IPS-18c (cell line): ENCODE results near the gene RHBDL1.
A peak's percentile ranks its signal among the peaks of the same experiment; 100 is the strongest.

Experiments
- H3K4me3 ChIP-seq: 2 replicates; pipeline ENCODE4 v1.7.0; 2013; ENCODE audit warnings: low read depth, mild to moderate bottlenecking, low read length, moderate library complexity; ENCODE audit not compliant: insufficient read depth
- H3K9me3 ChIP-seq: one replicate; pipeline ENCODE4 v1.6.1; 2013; ENCODE audit warnings: mild to moderate bottlenecking, low read length, moderate library complexity; ENCODE audit not compliant: control insufficient read depth, insufficient read depth

The RHBDL1 gene

GRCh38 chr16:678209-678857 is 2.9 kb downstream of the RHBDL1 start:
- Histone ChIP-seq H3K4me3 (no peak overlapping the region), H3K9me3 (no peaks in the 10 kb centered on the region)

- H3K4me3 ChIP-seq, result peak overlapping the region; percentile 40
These were observed 3.7 kb downstream of the RHBDL1 start for GRCh38 chr16:678858-679813.

GRCh38 chr16:679814-680624 is 4.5 kb downstream of the RHBDL1 start, which contains the start of gene STUB1:
Gene STUB1, plus strand, starts transcription at chr16:680410. Its CDS starts 116 bp downstream, at chr16:680526.
- no peaks in the 10 kb centered on the region for H3K9me3 ChIP-seq
- peak within 1 kb of the TSS; percentile 80 for H3K4me3 ChIP-seq

More at GRCh38 chr16:678858-679813, 3.7 kb downstream of the RHBDL1 start:
- no peaks in the 10 kb centered on the region for H3K9me3 ChIP-seq

- peak overlapping the region; percentile 80 for H3K4me3 ChIP-seq
These were observed 5.1 kb downstream of the RHBDL1 start for GRCh38 chr16:680625-680945.

DNA sequence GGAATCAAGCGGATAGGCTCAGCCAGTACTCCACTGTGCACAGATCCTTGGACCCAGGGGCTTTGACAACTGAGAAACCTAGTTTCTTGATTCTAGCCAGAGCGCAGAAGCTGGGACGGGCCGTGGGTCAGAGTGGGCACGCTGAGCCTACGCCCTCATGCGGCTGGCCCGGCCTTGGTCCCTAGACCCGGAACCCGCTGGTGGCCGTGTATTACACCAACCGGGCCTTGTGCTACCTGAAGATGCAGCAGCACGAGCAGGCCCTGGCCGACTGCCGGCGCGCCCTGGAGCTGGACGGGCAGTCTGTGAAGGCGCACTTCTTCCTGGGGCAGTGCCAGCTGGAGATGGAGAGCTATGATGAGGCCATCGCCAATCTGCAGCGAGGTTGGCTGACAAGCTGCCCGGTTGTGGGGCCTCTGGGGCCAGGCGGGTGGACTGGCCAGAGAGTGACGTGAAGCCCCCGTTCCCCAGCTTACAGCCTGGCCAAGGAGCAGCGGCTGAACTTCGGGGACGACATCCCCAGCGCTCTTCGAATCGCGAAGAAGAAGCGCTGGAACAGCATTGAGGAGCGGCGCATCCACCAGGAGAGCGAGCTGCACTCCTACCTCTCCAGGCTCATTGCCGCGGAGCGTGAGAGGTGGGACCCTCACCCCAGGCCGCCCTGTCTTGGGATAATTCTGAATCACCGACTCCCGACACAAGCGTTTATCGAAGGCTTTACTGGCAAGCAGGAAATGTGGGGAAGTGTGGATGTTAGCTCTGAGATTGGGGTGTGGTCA is 5.7 kb downstream of the RHBDL1 start:
- Histone ChIP-seq H3K4me3 (peak overlapping the region; percentile 80), H3K9me3 (no peaks in the 10 kb centered on the region)

More at GRCh38 chr16:680625-680945, 5.1 kb downstream of the RHBDL1 start:
- no peaks in the 10 kb centered on the region for H3K9me3 ChIP-seq

GRCh38 chr16:681746-682427 is 6.4 kb downstream of the RHBDL1 start:
- Histone ChIP-seq H3K9me3 (no peaks in the 10 kb centered on the region), H3K4me3 (peak overlapping the region; percentile 80)

GRCh38 chr16:682493-683395 is 7.3 kb downstream of the RHBDL1 start:
- no peaks in the 10 kb centered on the region for H3K9me3 ChIP-seq
- H3K4me3 ChIP-seq, result peak overlapping the region; percentile 71

DNA sequence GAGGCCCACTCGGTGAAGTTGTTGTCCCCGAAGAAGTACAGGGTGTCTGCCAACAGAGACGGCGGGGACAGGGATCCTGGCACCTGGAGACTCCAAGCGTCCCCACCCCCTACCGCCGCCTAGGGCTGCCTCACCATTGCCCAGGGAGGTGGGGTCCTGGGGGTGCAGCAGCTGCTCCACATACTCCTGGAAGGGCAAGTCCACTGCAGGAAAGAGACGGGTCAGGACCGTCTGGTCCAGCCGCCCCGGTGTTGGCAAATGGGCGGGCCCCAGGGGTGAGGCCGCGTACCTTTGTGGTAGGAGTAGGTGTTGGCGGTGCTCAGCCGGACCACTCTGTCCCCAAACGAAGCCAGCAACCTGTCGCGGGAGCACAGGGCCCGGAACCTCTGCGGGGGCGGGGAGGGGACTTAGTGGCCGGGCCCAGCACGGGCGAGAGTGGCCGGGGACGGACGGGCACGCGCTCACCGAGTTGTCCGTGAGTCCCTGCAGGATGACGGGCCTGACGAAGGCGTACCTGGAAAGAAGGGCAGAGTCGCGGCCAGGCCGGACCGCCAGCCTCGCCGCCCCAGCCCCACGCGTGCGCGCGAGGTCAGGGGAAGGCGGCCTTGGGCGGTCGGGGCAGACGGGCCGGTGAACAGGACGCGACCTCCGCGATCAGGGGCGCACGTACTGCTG is 8.1 kb downstream of the RHBDL1 start:
- Histone ChIP-seq H3K4me3 (peak overlapping the region; percentile 71), H3K9me3 (no peaks in the 10 kb centered on the region)

DNA sequence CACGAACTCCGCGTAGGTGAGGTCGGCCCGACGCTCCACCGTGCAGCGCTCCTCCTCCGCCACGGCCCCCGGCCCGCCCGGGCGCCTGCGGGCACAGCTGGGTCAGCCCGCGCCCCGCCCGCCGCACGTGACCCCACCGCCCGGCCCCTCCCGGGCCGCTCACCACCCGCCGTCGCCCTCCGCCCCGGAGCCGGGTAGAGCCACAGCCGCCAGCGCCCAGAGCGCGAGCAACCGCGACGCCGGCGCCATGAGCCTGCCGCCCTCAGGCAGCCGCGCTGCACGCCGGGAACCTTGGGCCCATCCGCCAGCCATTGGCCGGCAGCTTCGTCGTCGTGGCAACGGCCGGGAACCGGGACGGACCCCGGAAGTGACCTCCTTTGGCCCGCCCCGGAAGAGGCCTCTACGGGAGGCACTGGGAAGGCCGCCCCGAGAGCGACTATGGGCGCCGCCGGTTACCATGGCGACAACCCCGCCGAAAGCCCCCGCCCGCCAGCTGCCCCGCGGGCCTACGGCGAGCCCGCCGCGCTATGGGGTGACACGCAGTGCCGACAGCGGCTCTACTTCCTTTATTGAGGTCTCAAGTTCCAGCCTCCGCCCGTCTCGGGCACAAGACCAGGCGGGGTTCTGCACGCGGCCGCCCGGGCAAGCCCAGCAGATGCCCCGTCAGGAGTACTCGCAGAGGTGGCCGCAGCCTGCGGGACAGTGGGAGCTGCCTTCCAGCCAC is 8.8 kb downstream of the RHBDL1 start, which contains the start of gene JMJD8:
TSS of gene JMJD8 (minus strand) at position 264 of the 724 bp plus-strand sequence. CDS start at position 249, 15 bp downstream.
- Histone ChIP-seq H3K9me3 (no peaks in the 10 kb centered on the region), H3K4me3 (peak within 1 kb of the TSS; percentile 71)

GRCh38 chr16:684961-685696 is 9.7 kb downstream of the RHBDL1 start:
- H3K4me3 ChIP-seq, result no peak overlapping the region

GRCh38 chr16:685967-686366 is 10.5 kb downstream of the RHBDL1 start:
- H3K9me3 ChIP-seq, result no peaks in the 10 kb centered on the region
- H3K4me3 ChIP-seq, result no peak overlapping the region

More at GRCh38 chr16:684961-685696, 9.7 kb downstream of the RHBDL1 start:
- H3K9me3 ChIP-seq, result no peaks in the 10 kb centered on the region

DNA sequence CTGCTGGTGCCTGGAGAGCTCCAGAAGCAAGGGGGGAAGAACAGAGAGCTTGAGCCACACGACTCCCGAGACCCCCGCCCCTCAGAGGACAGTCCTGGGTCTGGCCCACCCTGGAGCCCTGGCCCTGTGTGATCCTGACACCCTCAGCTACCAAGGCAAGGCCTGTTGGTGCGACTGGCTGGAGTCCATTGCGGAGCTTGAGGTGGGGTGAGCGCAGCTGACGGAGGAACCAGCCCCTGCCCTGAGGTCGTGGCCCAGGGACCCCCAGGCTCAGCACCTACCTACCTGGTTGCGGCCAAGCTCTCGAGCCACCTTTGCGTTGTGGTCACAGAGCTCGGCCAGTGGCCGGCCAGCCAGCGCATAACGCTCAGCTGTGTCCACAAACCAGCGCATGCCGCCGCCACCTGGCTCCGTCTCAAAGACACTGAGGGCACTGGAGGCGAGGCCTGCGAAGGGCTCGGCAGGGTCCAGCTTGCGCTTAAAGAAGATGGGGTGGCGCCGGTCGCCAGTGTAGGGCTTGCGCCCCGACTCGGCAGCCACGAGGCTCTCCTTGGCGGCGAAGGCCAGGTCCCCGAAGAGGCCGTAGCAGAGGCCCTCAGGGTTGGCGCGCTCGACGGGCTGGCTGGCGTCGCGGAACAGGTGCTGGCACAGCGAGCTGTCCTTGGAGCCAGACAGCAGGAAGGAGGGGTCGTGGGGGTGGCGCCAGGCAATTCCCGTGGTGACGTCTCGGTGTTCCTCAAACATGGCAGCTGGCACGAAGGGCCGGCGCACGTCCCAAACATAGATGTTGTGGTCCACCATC is 11.2 kb downstream of the RHBDL1 start:
- H3K4me3 ChIP-seq, result no peak overlapping the region
- H3K9me3 ChIP-seq, result no peaks in the 10 kb centered on the region

- no peak overlapping the region for H3K4me3 ChIP-seq
These were observed 12.0 kb downstream of the RHBDL1 start for GRCh38 chr16:687499-687898.

More at GRCh38 chr16:687499-687898, 12.0 kb downstream of the RHBDL1 start:
- H3K9me3 ChIP-seq, result no peaks in the 10 kb centered on the region
